Panc1 (cell line): Measurements from ENCODE around the gene POC5. TPM values are rescaled to one million over a fixed set of nuclear protein-coding genes. Genes with fewer than 3 reads are reported as not detected.

ENCODE experiments used
- ATAC-seq: fragments of 200-7000 bp; cut with Tn5 transposase; 2 replicates; pipeline ENCODE4 v1.9.1; 2020; ENCODE audit warnings: mild to moderate bottlenecking, moderate library complexity
- BruUV-seq: library from RNA; stranded (reverse); fragments of 400-500 nt; replicated peaks from 2 replicates; lab custom pipeline; 2021; lab: Mats Ljungman, UMichigan
- CTCF ChIA-PET: fragments of 300-600 bp; sonication (Branson Sonifier 250); formaldehyde crosslinking; loops from one replicate; lab custom pipeline; 2022; ENCODE audit warnings: antibody characterized with exemption; lab: Charles Lee
- POLR2A ChIA-PET: fragments of 300-600 bp; sonication (Branson Sonifier 250); formaldehyde crosslinking; loops from one replicate; lab custom pipeline; 2022; ENCODE audit warnings: antibody characterized with exemption; lab: Charles Lee
- DNase-seq: peaks from one replicate; pipeline ENCODE4 v3.0.0-alpha.2; 2010; ENCODE audit warnings: low read depth, low spot score
- H3K27ac ChIP-seq: 2 replicates; pipeline ENCODE4 v1.5.1; 2011; ENCODE audit warnings: mild to moderate bottlenecking, low read length, inconsistent platforms
- H3K27me3 ChIP-seq: fragments of 200-500 bp; sonication (Bioruptor generic); 2 replicates; pipeline ENCODE4 v1.6.0; 2014; ENCODE audit warnings: low read length, inconsistent platforms; ENCODE audit not compliant: control insufficient read depth, insufficient read depth
- H3K36me3 ChIP-seq: fragments of 200-500 bp; sonication (Bioruptor generic); 2 replicates; pipeline ENCODE4 v1.5.1; 2014; ENCODE audit warnings: inconsistent platforms, mild to moderate bottlenecking, low read length, moderate library complexity; ENCODE audit not compliant: control insufficient read depth, insufficient read depth
- H3K4me1 ChIP-seq: 2 replicates; pipeline ENCODE4 v1.5.1; 2011; ENCODE audit warnings: inconsistent platforms, mild to moderate bottlenecking, low read length, moderate library complexity; ENCODE audit not compliant: control insufficient read depth, insufficient read depth
- H3K4me3 ChIP-seq, 2 experiments: 2 replicates each; pipeline ENCODE4 v1.5.1; 2011 to 2012; ENCODE audit warnings: low read depth in 2 of 2, low read length in 2 of 2, mild to moderate bottlenecking in 2 of 2, inconsistent platforms in 1 of 2, moderate library complexity in 1 of 2
- H3K9me3 ChIP-seq: fragments of 200-500 bp; sonication (Bioruptor generic); 2 replicates; pipeline ENCODE4 v1.5.1; 2014; ENCODE audit warnings: low read depth, mild to moderate bottlenecking, inconsistent platforms, low read length, moderate library complexity; ENCODE audit not compliant: control insufficient read depth, insufficient read depth
- POLR2AphosphoS5 ChIP-seq: IDR thresholded peaks from 2 replicates; pipeline ENCODE4 v1.6.1; 2012; ENCODE audit warnings: mild to moderate bottlenecking, low read depth, low read length, moderate library complexity
- SIN3A ChIP-seq: IDR thresholded peaks from 2 replicates; pipeline ENCODE4 v1.6.1; 2012; ENCODE audit warnings: low read depth, mild to moderate bottlenecking, low read length, moderate library complexity, borderline replicate concordance; ENCODE audit not compliant: insufficient read depth
- TCF7L2 ChIP-seq: IDR thresholded peaks from 2 replicates; pipeline ENCODE4 v1.6.1; 2011; ENCODE audit warnings: mild to moderate bottlenecking, low read depth, low read length, inconsistent platforms
- in situ Hi-C: cut with HindIII; loops from 2 replicates; pipeline ENCODE4 v1.10.0; 2016; ENCODE audit warnings: low sequenced_read_pairs, low pct_unique_long_range_greater_than_20kb
- intact Hi-C: fragments of 100-400 bp; cut with micrococcal nuclease; formaldehyde crosslinking; loops from one replicate; pipeline ENCODE4 v1.10.0; 2022; ENCODE audit not compliant: unreplicated experiment
- total RNA-seq: library from RNA; stranded (reverse); gene quantifications from one replicate; pipeline ENCODE4 v1.2.1, GENCODE V29; 2021; ENCODE audit not compliant: unreplicated experiment
- TF ChIP-seq, protein P1 (sequence below), 2 experiments: IDR thresholded peaks; 2 replicates each; pipeline ENCODE4 v1.6.1; 2011 to 2012; ENCODE audit warnings: low read depth in 2 of 2, control low read depth in 1 of 2, low read length in 1 of 2, mild to moderate bottlenecking in 1 of 2, moderate library complexity in 1 of 2; ENCODE audit not compliant: insufficient read depth in 1 of 2
- TF ChIP-seq, protein P2 (sequence below): fragments of 450-650 bp; IDR thresholded peaks from 2 replicates; pipeline ENCODE4 v1.5.1; 2017; ENCODE audit warnings: mild to moderate bottlenecking

POC5 gene
- total RNA-seq, 1 experiment from 2014 or later, result 19.7 TPM

DNA sequence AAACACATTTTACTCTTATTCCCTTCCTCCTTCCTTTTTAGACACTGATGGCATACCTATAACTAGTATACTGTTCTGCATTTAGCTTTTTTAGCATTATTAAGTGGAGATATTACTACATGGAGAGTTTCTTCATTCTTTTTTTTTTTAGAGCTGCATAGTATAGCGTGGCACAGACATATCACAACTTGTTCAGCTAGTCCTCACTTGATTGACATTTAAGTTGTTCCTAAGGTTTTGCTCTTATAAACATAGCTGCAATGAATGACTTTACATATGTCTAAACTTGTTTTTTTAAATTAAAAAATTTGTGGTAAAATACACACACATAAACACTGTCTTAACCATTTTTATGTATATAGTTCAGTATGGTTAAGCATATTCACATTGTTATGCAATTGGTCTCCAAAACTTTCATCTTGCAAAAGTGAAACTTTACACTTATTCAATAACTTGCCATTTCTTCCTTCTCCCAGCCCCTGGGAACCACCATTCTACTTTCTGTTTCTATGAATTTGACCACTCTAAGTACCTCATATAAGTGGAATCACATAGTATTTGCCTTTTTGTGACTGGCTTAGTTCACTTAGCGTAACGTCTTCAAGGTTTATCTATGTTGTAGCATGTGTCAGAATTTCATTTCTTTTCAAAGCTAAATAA lies 57.3 kb downstream of the POC5 start:
- BruUV-seq, result no TSS peak
- ATAC-seq (no peak), DNase-seq (no peak)
- TF ChIP-seq, protein P1, sequence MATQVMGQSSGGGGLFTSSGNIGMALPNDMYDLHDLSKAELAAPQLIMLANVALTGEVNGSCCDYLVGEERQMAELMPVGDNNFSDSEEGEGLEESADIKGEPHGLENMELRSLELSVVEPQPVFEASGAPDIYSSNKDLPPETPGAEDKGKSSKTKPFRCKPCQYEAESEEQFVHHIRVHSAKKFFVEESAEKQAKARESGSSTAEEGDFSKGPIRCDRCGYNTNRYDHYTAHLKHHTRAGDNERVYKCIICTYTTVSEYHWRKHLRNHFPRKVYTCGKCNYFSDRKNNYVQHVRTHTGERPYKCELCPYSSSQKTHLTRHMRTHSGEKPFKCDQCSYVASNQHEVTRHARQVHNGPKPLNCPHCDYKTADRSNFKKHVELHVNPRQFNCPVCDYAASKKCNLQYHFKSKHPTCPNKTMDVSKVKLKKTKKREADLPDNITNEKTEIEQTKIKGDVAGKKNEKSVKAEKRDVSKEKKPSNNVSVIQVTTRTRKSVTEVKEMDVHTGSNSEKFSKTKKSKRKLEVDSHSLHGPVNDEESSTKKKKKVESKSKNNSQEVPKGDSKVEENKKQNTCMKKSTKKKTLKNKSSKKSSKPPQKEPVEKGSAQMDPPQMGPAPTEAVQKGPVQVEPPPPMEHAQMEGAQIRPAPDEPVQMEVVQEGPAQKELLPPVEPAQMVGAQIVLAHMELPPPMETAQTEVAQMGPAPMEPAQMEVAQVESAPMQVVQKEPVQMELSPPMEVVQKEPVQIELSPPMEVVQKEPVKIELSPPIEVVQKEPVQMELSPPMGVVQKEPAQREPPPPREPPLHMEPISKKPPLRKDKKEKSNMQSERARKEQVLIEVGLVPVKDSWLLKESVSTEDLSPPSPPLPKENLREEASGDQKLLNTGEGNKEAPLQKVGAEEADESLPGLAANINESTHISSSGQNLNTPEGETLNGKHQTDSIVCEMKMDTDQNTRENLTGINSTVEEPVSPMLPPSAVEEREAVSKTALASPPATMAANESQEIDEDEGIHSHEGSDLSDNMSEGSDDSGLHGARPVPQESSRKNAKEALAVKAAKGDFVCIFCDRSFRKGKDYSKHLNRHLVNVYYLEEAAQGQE (IDR thresholded peaks at IDR 0.05; ENCODE audit: insufficient read depth in 1 of 2, low read depth in 2 of 2, low read length in 1 of 2), result no peak
- TF ChIP-seq TCF7L2 (no peak), SIN3A (no peak), POLR2AphosphoS5 (no peak)
- TF ChIP-seq, protein P2, sequence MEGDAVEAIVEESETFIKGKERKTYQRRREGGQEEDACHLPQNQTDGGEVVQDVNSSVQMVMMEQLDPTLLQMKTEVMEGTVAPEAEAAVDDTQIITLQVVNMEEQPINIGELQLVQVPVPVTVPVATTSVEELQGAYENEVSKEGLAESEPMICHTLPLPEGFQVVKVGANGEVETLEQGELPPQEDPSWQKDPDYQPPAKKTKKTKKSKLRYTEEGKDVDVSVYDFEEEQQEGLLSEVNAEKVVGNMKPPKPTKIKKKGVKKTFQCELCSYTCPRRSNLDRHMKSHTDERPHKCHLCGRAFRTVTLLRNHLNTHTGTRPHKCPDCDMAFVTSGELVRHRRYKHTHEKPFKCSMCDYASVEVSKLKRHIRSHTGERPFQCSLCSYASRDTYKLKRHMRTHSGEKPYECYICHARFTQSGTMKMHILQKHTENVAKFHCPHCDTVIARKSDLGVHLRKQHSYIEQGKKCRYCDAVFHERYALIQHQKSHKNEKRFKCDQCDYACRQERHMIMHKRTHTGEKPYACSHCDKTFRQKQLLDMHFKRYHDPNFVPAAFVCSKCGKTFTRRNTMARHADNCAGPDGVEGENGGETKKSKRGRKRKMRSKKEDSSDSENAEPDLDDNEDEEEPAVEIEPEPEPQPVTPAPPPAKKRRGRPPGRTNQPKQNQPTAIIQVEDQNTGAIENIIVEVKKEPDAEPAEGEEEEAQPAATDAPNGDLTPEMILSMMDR, result no peak
- no peaks in the 10 kb centered on the region; the same call in 1 of the 2 replicates for H3K4me1 ChIP-seq
- no peaks in the 10 kb centered on the region for H3K9me3 ChIP-seq
- no peaks in the 10 kb centered on the region for H3K36me3 ChIP-seq
- no peaks in the 10 kb centered on the region for H3K27me3 ChIP-seq
- H3K4me3 ChIP-seq, result no peak overlapping the region
- no peak overlapping the region for H3K27ac ChIP-seq
- in situ Hi-C loops (no loop called here), intact Hi-C loops (no loop called here)
- CTCF ChIA-PET, result no interaction called here
- POLR2A ChIA-PET, result no interaction called here

DNA sequence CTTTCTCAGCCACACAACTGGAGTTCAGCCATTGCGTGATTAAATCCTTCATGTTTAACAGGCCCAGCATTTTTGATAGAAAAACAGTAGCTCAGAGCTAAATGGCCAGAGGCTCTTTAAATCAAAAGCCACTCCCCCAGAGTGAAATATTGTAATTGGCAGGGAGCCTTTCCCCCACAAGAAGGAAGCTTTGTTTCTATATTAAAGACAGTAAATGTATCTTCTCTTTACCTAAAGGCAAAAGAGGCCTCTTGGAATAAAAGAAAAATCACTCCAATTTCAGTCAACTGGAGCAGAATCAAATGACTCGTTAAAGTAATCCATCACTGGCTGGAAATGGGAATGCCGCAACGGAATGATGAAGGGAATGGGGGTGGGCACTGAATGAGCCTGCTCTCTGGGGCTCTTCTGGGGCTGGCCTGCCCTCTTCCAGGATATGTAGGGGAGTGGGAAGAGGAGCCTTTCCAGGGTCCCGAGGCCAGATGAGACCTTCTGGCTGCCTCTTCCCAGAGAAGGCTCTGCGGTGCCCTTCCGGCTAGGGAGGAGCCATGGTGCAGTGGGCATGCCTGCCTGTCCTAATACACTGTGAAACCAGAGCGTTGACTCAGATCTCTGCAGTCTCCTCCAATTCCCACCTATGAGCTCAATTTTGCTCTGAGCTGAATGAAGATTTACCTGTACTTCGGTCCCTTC lies 60.8 kb downstream of the POC5 start:
- in situ Hi-C loops (no loop called here), intact Hi-C loops (no loop called here)
- Histone ChIP-seq H3K36me3 (no peaks in the 10 kb centered on the region), H3K4me1 (no peaks in the 10 kb centered on the region), H3K27ac (no peak overlapping the region), H3K4me3 (peak overlapping the region in 1 of 2 experiments; percentile 7; a peak in 2 of 4 replicates), H3K9me3 (no peaks in the 10 kb centered on the region), H3K27me3 (no peaks in the 10 kb centered on the region)
- POLR2A ChIA-PET, result no interaction called here
- TF ChIP-seq SIN3A (no peak), TCF7L2 (no peak), POLR2AphosphoS5 (no peak)
- TF ChIP-seq, protein P2, result no peak
- TF ChIP-seq, protein P1 (IDR thresholded peaks at IDR 0.05; ENCODE audit: insufficient read depth in 1 of 2, low read depth in 2 of 2, low read length in 1 of 2), result no peak
- BruUV-seq, result no TSS peak
- CTCF ChIA-PET, result interaction anchor here (0.5 kb wide), 1 partner anchor 432 kb away, joined by 4 read pairs; no protein-coding TSS in a partner anchor
- DNase-seq, result no peak
- 0 out of 2 replicates have a peak, but pooled peaks have one; percentile 30 for ATAC-seq
